Urothelium cell line (cell line): ENCODE measurements around the gene ANKFN1.
"Not testable (repeated sequence)": the region's sequence is repeated elsewhere in the genome, so short reads cannot be mapped to it uniquely, and the experiment has no call there.

Experiments used
- DNase-seq: peaks from one replicate; pipeline ENCODE4 v3.0.0; 2011; ENCODE audit warnings: low spot score, mixed read lengths
- FAIRE-seq: peaks from 2 replicates; lab custom pipeline; 2011; peaks lifted over from hg19 to GRCh38; lab: Jason Lieb, UNC

ANKFN1 gene

DNA sequence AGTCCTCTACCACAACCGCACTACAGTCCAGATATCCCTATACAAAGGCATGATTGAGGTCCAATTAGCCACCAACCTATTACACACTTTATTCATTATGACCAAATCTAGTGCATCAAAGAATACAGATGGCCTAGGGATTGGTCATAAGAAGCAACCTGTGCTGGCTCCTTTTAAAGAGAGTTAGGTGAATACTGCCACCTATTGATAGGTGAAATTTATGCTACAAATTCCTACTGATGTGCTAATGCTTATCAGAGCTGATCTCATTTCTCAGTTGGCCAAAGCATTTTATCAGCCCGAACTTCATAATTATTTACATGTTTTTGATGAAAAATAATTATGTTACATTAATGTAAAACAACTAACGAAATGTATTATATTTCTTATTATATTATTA lies 166.3 kb downstream of the ANKFN1 start:
- DNase-seq, result peak; percentile 49
- no peak for FAIRE-seq

DNA sequence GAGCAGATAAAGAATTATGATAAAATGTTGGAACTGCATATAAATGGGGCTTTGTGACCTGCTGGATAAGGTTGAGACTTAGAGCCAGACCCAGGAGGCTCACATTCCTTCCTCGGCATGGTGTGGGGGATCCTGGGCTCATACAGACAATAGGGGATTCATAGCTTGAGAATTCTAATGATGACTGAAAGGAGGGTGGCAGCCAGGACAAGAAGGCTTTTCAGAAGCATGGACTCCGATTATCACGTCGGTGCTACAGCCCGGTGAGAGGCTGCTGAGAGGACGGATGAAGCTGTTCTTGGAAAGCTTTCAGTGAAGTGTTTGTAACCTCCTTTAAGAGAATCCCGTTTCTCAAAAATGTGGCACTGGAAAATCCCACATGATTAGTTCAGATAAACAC lies 167.2 kb downstream of the ANKFN1 start:
- DNase-seq, result no peak
- no peak for FAIRE-seq

GRCh38 chr17:56322991-56323390 lies 169.7 kb downstream of the ANKFN1 start:
- no peak for FAIRE-seq
- no peak for DNase-seq

- DNase-seq (no peak), FAIRE-seq (no peak)
Observed at GRCh38 chr17:56324676-56325075, 171.4 kb downstream of the ANKFN1 start.

- DNase-seq, result no peak
- FAIRE-seq, result no peak
Observed at GRCh38 chr17:56325313-56326000, 172.2 kb downstream of the ANKFN1 start.

GRCh38 chr17:56326001-56326359 lies 172.7 kb downstream of the ANKFN1 start:
- FAIRE-seq (no peak), DNase-seq (no peak)

DNA sequence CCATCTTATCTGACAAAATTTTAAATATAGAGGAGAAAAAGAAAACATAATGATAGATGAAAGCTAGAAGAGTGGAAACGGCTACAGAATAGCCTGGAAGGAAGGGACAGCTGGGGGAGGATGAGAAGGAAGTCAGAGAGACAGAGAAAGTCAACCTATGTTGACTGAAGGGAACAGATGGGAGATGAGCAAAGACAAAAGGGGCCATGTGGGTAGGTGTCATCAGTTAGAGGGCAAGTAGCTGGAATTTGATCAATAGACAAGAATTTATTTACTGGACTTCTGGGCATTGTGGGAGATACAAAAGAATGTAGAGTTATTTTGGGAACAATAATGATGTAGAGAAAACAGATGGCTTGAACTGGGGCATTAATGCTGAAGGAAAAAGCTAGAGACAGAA lies 194.4 kb downstream of the ANKFN1 start:
- DNase-seq, result no peak
- FAIRE-seq, result no peak

- FAIRE-seq, result no peak
Observed at GRCh38 chr17:56350592-56350991, 197.3 kb downstream of the ANKFN1 start.

GRCh38 chr17:56351675-56352074 lies 198.4 kb downstream of the ANKFN1 start:
- DNase-seq (no peak), FAIRE-seq (no peak)

More at GRCh38 chr17:56350592-56350991, 197.3 kb downstream of the ANKFN1 start:
- DNase-seq, result no peak

DNA sequence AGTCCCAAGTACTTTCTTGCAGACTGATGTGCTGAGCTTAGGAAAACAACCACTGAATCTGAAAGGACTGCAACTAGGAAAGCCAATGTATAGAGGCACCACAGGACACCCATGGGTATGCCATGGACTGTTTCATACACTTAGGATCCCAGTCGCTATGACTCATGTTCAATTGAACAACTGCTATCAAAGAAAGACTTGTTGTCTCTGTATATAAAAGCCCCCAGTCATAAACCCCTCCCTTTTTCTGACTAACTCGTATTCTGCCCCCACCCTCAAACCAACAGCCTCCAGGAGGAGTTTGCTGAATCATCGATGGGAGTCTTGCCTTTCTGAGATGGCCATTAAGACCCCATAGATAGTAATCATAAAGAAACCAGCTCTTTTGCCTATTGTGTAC lies 205.4 kb downstream of the ANKFN1 start:
- peak; percentile 78 for DNase-seq
- FAIRE-seq, result no peak

GRCh38 chr17:56359518-56359917 lies 206.2 kb downstream of the ANKFN1 start:
- FAIRE-seq (peak; percentile 40), DNase-seq (no peak)

DNA sequence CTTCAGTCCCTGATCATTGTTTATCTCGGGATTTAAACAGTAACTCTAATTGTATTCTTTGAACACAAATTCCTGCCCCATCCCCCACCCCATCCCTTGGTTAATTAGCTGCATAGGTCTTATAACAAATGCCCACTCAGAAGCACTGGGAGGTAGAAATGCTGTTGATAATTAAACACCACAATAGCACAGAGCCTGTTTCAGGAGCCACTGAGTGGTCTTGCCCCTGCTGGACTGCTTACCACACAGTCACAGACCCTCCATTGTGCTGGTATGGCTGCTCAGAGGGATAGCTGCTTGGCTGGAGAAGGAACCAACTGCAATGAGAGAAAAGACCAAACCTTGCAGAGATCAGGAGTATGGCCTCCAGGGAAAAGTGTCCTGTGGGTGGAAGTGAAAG lies 214.1 kb downstream of the ANKFN1 start:
- no peak for FAIRE-seq
- no peak for DNase-seq

GRCh38 chr17:56373981-56374833 lies 220.9 kb downstream of the ANKFN1 start:
- FAIRE-seq (no peak), DNase-seq (no peak)

GRCh38 chr17:56389356-56389755 lies 236.1 kb downstream of the ANKFN1 start:
- FAIRE-seq (no peak), DNase-seq (no peak)

DNA sequence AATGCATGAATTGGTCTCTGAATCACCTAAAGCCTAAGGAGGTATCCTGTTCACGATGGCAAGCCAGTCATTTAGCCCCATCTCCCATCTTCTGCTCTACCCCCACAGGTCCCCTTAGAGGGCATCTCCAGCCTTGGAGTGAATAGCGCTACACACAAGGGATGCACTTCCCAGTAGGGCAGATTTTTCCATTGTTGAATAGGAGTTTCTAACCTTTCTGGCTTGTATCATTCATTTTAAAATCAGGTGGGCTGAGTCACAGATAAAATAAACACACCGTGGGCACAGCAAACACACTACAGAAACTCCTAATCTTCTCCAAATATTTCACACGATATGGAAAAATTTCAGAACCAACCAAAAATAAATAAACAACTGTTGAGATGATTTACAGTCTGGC lies 239.0 kb downstream of the ANKFN1 start:
- peak; percentile 8 for DNase-seq

DNA sequence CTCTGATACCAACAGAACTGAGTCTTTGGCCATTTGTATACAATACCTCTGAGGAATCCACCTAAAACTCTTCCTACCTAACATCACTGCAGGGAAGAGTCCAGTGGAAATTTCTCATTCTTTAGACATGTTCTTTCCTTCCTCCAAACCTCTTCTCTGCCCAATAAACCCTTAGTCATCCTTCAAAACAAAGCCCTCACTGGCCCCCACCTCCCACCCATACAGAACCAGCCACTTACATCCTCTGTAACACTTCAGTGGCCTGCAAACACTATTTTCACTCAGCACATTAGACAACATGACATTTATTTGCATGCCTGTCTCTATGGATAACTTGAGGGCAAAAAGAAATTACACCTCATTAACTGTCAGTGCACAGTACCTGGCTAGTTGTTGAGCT lies 239.9 kb downstream of the ANKFN1 start:
- DNase-seq, result peak; percentile 20
- FAIRE-seq, result no peak

More for the DNA sequence above, 239.0 kb downstream of the ANKFN1 start:
- no peak for FAIRE-seq

GRCh38 chr17:56395787-56396186 lies 242.5 kb downstream of the ANKFN1 start:
- DNase-seq (no peak), FAIRE-seq (no peak)

- no peak for FAIRE-seq
- DNase-seq, result no peak
Observed at GRCh38 chr17:56407086-56407485, 253.8 kb downstream of the ANKFN1 start.

DNA sequence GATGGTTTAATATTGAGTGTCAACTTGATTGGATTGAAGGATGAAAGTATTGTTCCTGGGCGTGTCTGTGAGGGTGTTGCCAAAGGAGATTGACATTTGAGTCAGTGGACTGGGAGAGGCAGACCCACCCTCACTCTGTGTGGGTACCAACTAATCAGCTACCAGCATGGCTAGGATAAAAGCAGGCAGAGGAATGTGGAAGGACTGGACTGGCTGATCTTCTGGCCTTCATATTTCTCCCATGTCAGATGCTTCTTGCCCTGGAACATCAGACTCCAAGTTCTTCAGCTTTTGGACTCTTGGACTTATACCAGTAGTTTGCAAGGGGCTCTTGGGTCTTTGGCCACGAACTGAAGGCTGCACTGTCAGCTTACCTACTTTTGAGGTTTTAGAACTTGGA lies 259.1 kb downstream of the ANKFN1 start:
- not testable (repeated sequence) for FAIRE-seq, DNase-seq

DNA sequence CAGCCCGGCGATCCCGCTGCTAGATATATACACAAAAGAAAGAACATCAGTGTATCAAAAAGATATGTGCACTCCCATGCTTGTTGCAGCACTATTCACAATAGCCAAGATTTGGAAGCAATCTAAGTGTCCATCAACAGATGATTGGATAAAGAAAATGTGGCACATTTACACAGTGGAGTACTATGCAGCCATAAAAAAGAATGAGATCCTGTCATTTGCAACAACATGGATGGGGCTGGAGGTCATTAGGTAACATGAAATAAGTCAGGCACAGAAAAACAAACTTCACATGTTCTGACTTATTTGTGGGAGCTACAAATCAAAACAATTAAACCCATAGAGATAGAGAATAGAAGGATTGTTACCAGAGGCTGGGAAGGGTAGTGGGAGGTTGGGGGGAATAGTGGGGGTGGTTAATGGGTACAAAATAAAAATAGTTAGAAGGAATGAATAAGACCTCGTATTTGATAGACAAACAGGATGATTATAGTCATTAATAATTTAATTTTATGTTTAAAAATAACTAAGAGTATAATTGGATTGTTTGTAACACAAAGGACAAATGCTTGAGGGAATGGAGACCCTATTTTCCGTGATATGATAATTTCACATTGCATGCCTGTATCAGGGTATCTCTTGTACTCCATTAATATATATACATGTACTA lies 263.5 kb downstream of the ANKFN1 start:
- no peak for DNase-seq
- FAIRE-seq, result no peak

- no peak for DNase-seq
- no peak for FAIRE-seq
Observed at GRCh38 chr17:56424005-56424404, 270.7 kb downstream of the ANKFN1 start.
